ENCODE data around the gene CADPS. TPM values are rescaled to one million over a fixed set of nuclear protein-coding genes. Genes with fewer than 3 reads are reported as not detected.

CADPS gene
- total and polyA plus RNA-seq, 2 experiments from 2014 or later = 2.8 to 8.1 TPM

GRCh38 chr3:62655056-62655690, 220.0 kb downstream of the CADPS start:
- no peaks in the 10 kb centered on the region for H3K9me2 ChIP-seq (replicated peaks; ENCODE audit: insufficient read depth)
- WGBS (ENCODE audit: low lambda C conversion rate, missing lambda C conversion rate) = 60% methylated on average over 2 of the region's 2 CpGs
- H3K36me3 ChIP-seq (replicated peaks; ENCODE audit: insufficient read depth, low read depth) = no peaks in the 10 kb centered on the region
- TF ChIP-seq EZH2phosphoT487 (IDR thresholded peaks at IDR 0.05; ENCODE audit: low read depth, severe bottlenecking, unreplicated experiment) (no peak), EZH2 (IDR thresholded peaks at IDR 0.05; ENCODE audit: borderline replicate concordance) (no peak), CTCF (IDR thresholded peaks at IDR 0.05; ENCODE audit: poor library complexity) (no peak)
- H3K4me1 ChIP-seq (ENCODE audit: insufficient read depth) = no peaks in the 10 kb centered on the region
- H2AFZ ChIP-seq = no peak overlapping the region
- H3K27me3 ChIP-seq = no peaks in the 10 kb centered on the region
- no peaks in the 10 kb centered on the region for H3K79me2 ChIP-seq
- no peaks in the 10 kb centered on the region for H4K20me1 ChIP-seq (ENCODE audit: insufficient read depth, poor library complexity, severe bottlenecking)
- no peak overlapping the region for H3K27ac ChIP-seq
- H3K4me3 ChIP-seq = no peak overlapping the region
- H3K9me3 ChIP-seq (ENCODE audit: low read depth) = no peaks in the 10 kb centered on the region
- H3K4me2 ChIP-seq = no peak overlapping the region
- DNase-seq (ENCODE audit: low spot score) = no peak

GRCh38 chr3:62653796-62654195, 221.4 kb downstream of the CADPS start:
- no peak for DNase-seq (ENCODE audit: low spot score)
- no peaks in the 10 kb centered on the region for H4K20me1 ChIP-seq (ENCODE audit: insufficient read depth, poor library complexity, severe bottlenecking)
- TF ChIP-seq CTCF (IDR thresholded peaks at IDR 0.05; ENCODE audit: poor library complexity) (no peak), EZH2 (IDR thresholded peaks at IDR 0.05; ENCODE audit: borderline replicate concordance) (no peak), EZH2phosphoT487 (IDR thresholded peaks at IDR 0.05; ENCODE audit: low read depth, severe bottlenecking, unreplicated experiment) (no peak)
- WGBS (ENCODE audit: low lambda C conversion rate, missing lambda C conversion rate) = 73% methylated on average over 7 of the region's 7 CpGs
- no peak overlapping the region for H3K27ac ChIP-seq
- no peaks in the 10 kb centered on the region for H3K9me3 ChIP-seq (ENCODE audit: low read depth)
- no peak overlapping the region for H3K4me2 ChIP-seq
- H3K79me2 ChIP-seq = no peaks in the 10 kb centered on the region
- H3K4me1 ChIP-seq (ENCODE audit: insufficient read depth) = no peaks in the 10 kb centered on the region
- no peaks in the 10 kb centered on the region for H3K27me3 ChIP-seq
- H2AFZ ChIP-seq = no peak overlapping the region
- no peaks in the 10 kb centered on the region for H3K9me2 ChIP-seq (replicated peaks; ENCODE audit: insufficient read depth)
- no peaks in the 10 kb centered on the region for H3K36me3 ChIP-seq (replicated peaks; ENCODE audit: insufficient read depth, low read depth)
- H3K4me3 ChIP-seq = no peak overlapping the region

- TF ChIP-seq EZH2 (IDR thresholded peaks at IDR 0.05; ENCODE audit: borderline replicate concordance) = no peak
- TF ChIP-seq EZH2phosphoT487 (IDR thresholded peaks at IDR 0.05; ENCODE audit: low read depth, severe bottlenecking, unreplicated experiment) = no peak
- H3K27me3 ChIP-seq = no peaks in the 10 kb centered on the region
- H3K4me2 ChIP-seq = no peak overlapping the region
- no peaks in the 10 kb centered on the region for H3K4me1 ChIP-seq (ENCODE audit: insufficient read depth)
- H3K27ac ChIP-seq = no peak overlapping the region
- no peaks in the 10 kb centered on the region for H3K9me3 ChIP-seq (ENCODE audit: low read depth)
- H3K79me2 ChIP-seq = no peaks in the 10 kb centered on the region
- no peak overlapping the region for H2AFZ ChIP-seq
- DNase-seq (ENCODE audit: low spot score) = no peak
- H3K4me3 ChIP-seq = no peak overlapping the region
- 86% methylated on average over 1 of the region's 1 CpG for WGBS (ENCODE audit: low lambda C conversion rate, missing lambda C conversion rate)
- H4K20me1 ChIP-seq (ENCODE audit: insufficient read depth, poor library complexity, severe bottlenecking) = no peaks in the 10 kb centered on the region
- no peaks in the 10 kb centered on the region for H3K36me3 ChIP-seq (replicated peaks; ENCODE audit: insufficient read depth, low read depth)
- no peaks in the 10 kb centered on the region for H3K9me2 ChIP-seq (replicated peaks; ENCODE audit: insufficient read depth)
Observed at GRCh38 chr3:62647711-62648110, 227.5 kb downstream of the CADPS start.

- Histone ChIP-seq H3K9me2 (replicated peaks; ENCODE audit: insufficient read depth) (no peaks in the 10 kb centered on the region), H2AFZ (no peak overlapping the region), H3K4me2 (no peak overlapping the region), H3K79me2 (no peaks in the 10 kb centered on the region), H3K4me1 (ENCODE audit: insufficient read depth) (no peaks in the 10 kb centered on the region), H3K27ac (no peak overlapping the region), H3K9me3 (ENCODE audit: low read depth) (no peaks in the 10 kb centered on the region), H3K27me3 (no peaks in the 10 kb centered on the region), H3K36me3 (replicated peaks; ENCODE audit: insufficient read depth, low read depth) (no peaks in the 10 kb centered on the region), H4K20me1 (ENCODE audit: insufficient read depth, poor library complexity, severe bottlenecking) (no peaks in the 10 kb centered on the region), H3K4me3 (no peak overlapping the region)
- TF ChIP-seq CTCF (IDR thresholded peaks at IDR 0.05; ENCODE audit: poor library complexity) (no peak), EZH2 (IDR thresholded peaks at IDR 0.05; ENCODE audit: borderline replicate concordance) (no peak), EZH2phosphoT487 (IDR thresholded peaks at IDR 0.05; ENCODE audit: low read depth, severe bottlenecking, unreplicated experiment) (no peak)
- 100% methylated on average over 1 of the region's 1 CpG for WGBS (ENCODE audit: low lambda C conversion rate, missing lambda C conversion rate)
- DNase-seq (ENCODE audit: low spot score) = no peak
Observed at GRCh38 chr3:62644493-62644892, 230.7 kb downstream of the CADPS start.

All from hepatocyte (in vitro differentiated cells).